ENCODE results near the gene RENBP.

DNA sequence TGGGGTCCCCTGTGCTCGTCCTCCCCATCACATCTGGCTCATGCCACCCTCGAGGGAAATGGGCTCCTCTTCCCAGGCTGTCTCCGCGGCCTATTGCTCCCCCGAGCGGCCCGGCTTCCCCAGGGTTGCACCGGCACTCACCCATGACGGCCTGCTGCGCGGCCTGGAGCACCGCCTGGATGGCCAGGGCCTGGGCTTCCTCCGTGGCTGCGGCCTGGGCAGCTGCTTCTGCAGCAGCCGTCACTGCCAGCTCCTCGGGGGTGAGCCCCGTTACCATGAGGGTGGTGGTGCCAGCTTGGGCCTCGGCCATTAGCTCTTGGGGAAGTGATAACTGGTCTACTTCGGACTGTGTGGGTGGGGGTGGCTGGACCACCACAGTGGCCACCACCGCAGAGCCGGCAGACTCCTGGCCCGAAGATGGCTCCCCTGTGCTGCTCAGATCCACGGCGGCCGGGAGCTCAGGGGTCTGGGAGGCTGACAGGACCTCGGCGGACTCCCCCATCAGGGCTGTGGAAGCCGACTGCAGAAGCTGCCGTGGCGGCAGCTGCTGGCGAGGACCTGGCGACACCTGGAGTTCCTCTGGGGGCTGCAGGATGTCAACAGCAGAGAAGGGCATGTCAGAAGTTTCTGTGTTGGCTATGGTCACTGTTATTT is 8.1 kb upstream of the RENBP start:
- TF ChIP-seq, protein P1, sequence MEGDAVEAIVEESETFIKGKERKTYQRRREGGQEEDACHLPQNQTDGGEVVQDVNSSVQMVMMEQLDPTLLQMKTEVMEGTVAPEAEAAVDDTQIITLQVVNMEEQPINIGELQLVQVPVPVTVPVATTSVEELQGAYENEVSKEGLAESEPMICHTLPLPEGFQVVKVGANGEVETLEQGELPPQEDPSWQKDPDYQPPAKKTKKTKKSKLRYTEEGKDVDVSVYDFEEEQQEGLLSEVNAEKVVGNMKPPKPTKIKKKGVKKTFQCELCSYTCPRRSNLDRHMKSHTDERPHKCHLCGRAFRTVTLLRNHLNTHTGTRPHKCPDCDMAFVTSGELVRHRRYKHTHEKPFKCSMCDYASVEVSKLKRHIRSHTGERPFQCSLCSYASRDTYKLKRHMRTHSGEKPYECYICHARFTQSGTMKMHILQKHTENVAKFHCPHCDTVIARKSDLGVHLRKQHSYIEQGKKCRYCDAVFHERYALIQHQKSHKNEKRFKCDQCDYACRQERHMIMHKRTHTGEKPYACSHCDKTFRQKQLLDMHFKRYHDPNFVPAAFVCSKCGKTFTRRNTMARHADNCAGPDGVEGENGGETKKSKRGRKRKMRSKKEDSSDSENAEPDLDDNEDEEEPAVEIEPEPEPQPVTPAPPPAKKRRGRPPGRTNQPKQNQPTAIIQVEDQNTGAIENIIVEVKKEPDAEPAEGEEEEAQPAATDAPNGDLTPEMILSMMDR (IDR thresholded peaks at IDR 0.05) = no peak
- no peak for TF ChIP-seq POLR2A (IDR thresholded peaks at IDR 0.05)
